Astrocyte of the cerebellum (primary cell): ENCODE measurements around the gene UQCRFS1.

Experiments
- DNase-seq: peaks from one replicate; pipeline ENCODE4 v3.0.0-alpha.2; 2011; ENCODE audit warnings: low read depth
- H3K4me3 ChIP-seq: 2 replicates; pipeline ENCODE4 v1.5.1; 2011; ENCODE audit warnings: mild to moderate bottlenecking, low read depth, low read length, moderate library complexity
- in situ Hi-C: cut with HindIII; loops from 2 replicates; pipeline ENCODE4 v1.10.0; 2017; ENCODE audit warnings: low sequenced_read_pairs
- TF ChIP-seq, protein P1 (sequence below): IDR thresholded peaks from 2 replicates; pipeline ENCODE4 v1.5.1; 2012; ENCODE audit warnings: low read length, low read depth, moderate library complexity, mild to moderate bottlenecking; ENCODE audit errors: missing control alignments

The UQCRFS1 gene

DNA sequence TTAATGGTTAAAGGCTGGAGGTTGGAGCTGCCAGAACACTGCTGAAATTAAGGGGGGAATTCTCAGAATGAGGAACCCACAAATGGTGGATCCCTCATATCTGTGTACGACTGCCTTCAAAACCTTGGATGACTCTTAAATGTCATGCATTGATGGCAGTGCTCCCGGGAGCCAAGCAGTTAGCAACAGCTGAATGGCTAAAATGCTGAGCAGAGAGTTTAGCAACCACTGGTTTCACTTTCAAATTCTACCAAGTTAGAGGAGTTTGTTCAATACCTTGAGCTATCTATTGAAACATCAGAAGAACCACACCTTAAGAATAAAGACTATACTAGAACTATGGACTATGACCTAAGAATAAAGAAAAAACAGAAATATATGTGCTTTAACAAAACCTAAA, 41.4 kb downstream of the UQCRFS1 start:
- in situ Hi-C loops = no loop called here
- H3K4me3 ChIP-seq = no peak overlapping the region
- no peak for DNase-seq
- TF ChIP-seq, protein P1, sequence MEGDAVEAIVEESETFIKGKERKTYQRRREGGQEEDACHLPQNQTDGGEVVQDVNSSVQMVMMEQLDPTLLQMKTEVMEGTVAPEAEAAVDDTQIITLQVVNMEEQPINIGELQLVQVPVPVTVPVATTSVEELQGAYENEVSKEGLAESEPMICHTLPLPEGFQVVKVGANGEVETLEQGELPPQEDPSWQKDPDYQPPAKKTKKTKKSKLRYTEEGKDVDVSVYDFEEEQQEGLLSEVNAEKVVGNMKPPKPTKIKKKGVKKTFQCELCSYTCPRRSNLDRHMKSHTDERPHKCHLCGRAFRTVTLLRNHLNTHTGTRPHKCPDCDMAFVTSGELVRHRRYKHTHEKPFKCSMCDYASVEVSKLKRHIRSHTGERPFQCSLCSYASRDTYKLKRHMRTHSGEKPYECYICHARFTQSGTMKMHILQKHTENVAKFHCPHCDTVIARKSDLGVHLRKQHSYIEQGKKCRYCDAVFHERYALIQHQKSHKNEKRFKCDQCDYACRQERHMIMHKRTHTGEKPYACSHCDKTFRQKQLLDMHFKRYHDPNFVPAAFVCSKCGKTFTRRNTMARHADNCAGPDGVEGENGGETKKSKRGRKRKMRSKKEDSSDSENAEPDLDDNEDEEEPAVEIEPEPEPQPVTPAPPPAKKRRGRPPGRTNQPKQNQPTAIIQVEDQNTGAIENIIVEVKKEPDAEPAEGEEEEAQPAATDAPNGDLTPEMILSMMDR = no peak

DNA sequence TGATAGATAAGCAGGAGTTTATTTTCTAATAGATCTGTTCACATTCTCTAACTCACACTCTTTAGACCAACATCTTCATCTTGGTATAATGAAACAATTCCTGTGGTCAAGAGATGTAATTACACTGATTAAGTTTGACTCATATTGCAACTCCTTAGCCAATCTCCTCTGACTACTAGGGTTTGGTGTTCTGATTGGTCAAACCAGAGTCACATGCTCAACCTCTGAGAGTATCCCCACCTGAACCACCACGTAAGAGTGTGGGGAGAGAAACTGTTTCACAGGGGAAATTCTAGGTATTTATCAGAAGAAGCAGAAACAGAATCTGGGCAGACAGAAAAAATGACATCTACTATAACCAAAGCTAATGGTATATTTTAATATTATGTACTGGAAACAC, 42.4 kb downstream of the UQCRFS1 start:
- TF ChIP-seq, protein P1 = no peak
- in situ Hi-C loops = no loop called here
- H3K4me3 ChIP-seq = no peak overlapping the region

GRCh38 chr19:29162694-29163093, 50.3 kb downstream of the UQCRFS1 start:
- no peak for DNase-seq
- in situ Hi-C loops = no loop called here
- H3K4me3 ChIP-seq = no peak overlapping the region
- TF ChIP-seq, protein P1 = no peak

More for the DNA sequence above, 42.4 kb downstream of the UQCRFS1 start:
- no peak for DNase-seq

DNA sequence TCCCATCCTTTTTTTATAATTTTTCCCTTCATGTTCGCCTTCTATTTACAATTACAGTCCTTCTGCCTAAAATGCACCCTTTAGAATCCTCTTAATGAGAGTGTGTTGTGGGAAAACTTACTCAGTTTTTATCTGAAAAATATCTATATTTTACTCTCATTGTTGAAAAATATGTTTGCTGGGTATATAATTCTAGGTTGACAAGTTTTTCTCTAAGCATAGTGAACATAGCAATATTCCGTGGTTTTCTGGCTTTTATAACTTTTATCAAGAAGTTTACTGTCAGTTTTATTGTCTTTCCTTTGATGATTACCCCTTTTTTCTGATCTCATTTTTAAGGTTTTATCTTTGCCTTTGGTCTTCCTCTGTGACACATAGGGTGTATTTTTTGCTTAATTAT, 57.3 kb downstream of the UQCRFS1 start:
- in situ Hi-C loops = no loop called here
- TF ChIP-seq, protein P1 = no peak
- no peak for DNase-seq
- no peak overlapping the region for H3K4me3 ChIP-seq
